Esophagus squamous epithelium (tissue), 5 donors: ENCODE data around the gene ZNF829. TPM values are rescaled to one million over a fixed set of nuclear protein-coding genes. Genes with fewer than 3 reads are reported as not detected.
A peak's percentile ranks its signal among the peaks of the same experiment; 100 is the strongest.

Experiments
- DNase-seq: peaks from one replicate; lab custom pipeline; 2025; lab: John Stamatoyannopoulos, UW
- H3K27ac ChIP-seq, 4 donors: fragments of 200-600 bp; sonication (generic); one replicate each; pipeline ENCODE4 v1.5.1; 2016 to 2019; ENCODE audit warnings: mild to moderate bottlenecking in 1 of 4
- H3K27me3 ChIP-seq, 4 donors: fragments of 200-600 bp; sonication (generic); 1 replicate in 3 of 4; 2 replicates in 1 of 4; pipeline versions ENCODE4 v1.5.1 to v1.6.0; 2017 to 2021; ENCODE audit warnings: antibody characterized with exemption in 1 of 4
- H3K36me3 ChIP-seq, 3 donors: fragments of 200-600 bp; sonication (generic); one replicate each; pipeline ENCODE4 v1.5.1; 2016 to 2019
- H3K4me1 ChIP-seq, 3 donors: fragments of 200-600 bp; sonication (generic); one replicate each; pipeline ENCODE4 v1.5.1; 2017 to 2019
- H3K4me3 ChIP-seq, 4 donors: fragments of 200-600 bp; sonication (generic); 1 replicate in 3 of 4; 2 replicates in 1 of 4; pipeline ENCODE4 v1.5.1; 2016 to 2019; ENCODE audit warnings: mild to moderate bottlenecking in 2 of 4, moderate library complexity in 1 of 4
- H3K9me3 ChIP-seq, 3 donors: fragments of 200-600 bp; sonication (generic); one replicate each; pipeline ENCODE4 v1.5.1; 2016 to 2019
- CTCF ChIP-seq, 6 experiments: fragments of 450-650 bp in 4 of 6; fragments of 200-600 bp in 2 of 6; sonication (generic) in 2 of 6; IDR thresholded peaks; one replicate each; pipeline ENCODE4 v1.5.1; 2016 to 2019; ENCODE audit warnings: antibody characterized with exemption in 6 of 6, mild to moderate bottlenecking in 4 of 6, moderate library complexity in 4 of 6
- POLR2A ChIP-seq, 4 donors: fragments of 450-650 bp; IDR thresholded peaks; one replicate each; pipeline ENCODE4 v1.6.1; 2017; ENCODE audit warnings: antibody characterized with exemption in 4 of 4, mild to moderate bottlenecking in 4 of 4, moderate library complexity in 3 of 4
- WGBS, 2 donors: methylation state at CpG; one replicate each; pipeline ENCODE4 v1.1.5; 2018; 5-methylcytosine and 5-hydroxymethylcytosine counted together
- intact Hi-C: fragments of 100-400 bp; cut with DNase I; formaldehyde crosslinking; loops from one replicate; pipeline ENCODE4 v1.15.0; 2022
- total RNA-seq, 4 donors: library from RNA; depleted of rRNA; stranded (reverse); fragments of >200 nt; gene quantifications; one replicate each; pipeline ENCODE4 v1.1.0, GENCODE V29; 2016
- donor health status: DM: yes; HTN: yes; CAD: no.

Gene ZNF829
- total RNA-seq, 4 donors from 2014 or later: 0.70 to 2.7 (median 1.9) TPM

GRCh38 chr19:36939153-36939552 is 23.1 kb upstream of the ZNF829 start:
- Histone ChIP-seq H3K9me3 (peaks cover 0 to 73% (median 11%) of the 10 kb centered on the region in 3 donors), H3K27ac (no peak overlapping the region), H3K4me3 (no peak overlapping the region), H3K36me3 (peaks cover 9 to 91% (median 25%) of the 10 kb centered on the region in 3 donors), H3K27me3 (no peaks in the 10 kb centered on the region), H3K4me1 (no peaks in the 10 kb centered on the region)
- TF ChIP-seq CTCF (IDR thresholded peaks at IDR 0.05): no peak
- no peak for TF ChIP-seq POLR2A (IDR thresholded peaks at IDR 0.05)
- DNase-seq: no peak
- intact Hi-C loops: no loop called here

- Histone ChIP-seq H3K27ac (no peak overlapping the region), H3K9me3 (peaks cover 0 to 72% (median 14%) of the 10 kb centered on the region in 3 donors), H3K27me3 (no peaks in the 10 kb centered on the region), H3K36me3 (peaks cover under 1 to 72% (median 2%) of the 10 kb centered on the region in 3 donors), H3K4me3 (no peak overlapping the region), H3K4me1 (no peaks in the 10 kb centered on the region)
- intact Hi-C loops: no loop called here
- WGBS, 2 donors: 97 to 100% methylated on average over 2 of the region's 2 CpGs
- no peak for TF ChIP-seq POLR2A (IDR thresholded peaks at IDR 0.05)
- TF ChIP-seq CTCF (IDR thresholded peaks at IDR 0.05): no peak
- no peak for DNase-seq
These were observed 15.6 kb upstream of the ZNF829 start for GRCh38 chr19:36931684-36932083.

GRCh38 chr19:36918090-36918489 is 2.0 kb upstream of the ZNF829 start:
- Histone ChIP-seq H3K36me3 (peaks cover 0 to 62% (median 4%) of the 10 kb centered on the region in 3 donors), H3K9me3 (peaks cover 0 to 18% (median 3%) of the 10 kb centered on the region in 3 donors), H3K4me3 (no peak overlapping the region), H3K27ac (no peak overlapping the region), H3K27me3 (no peaks in the 10 kb centered on the region), H3K4me1 (peaks cover 10 to 21% (median 12%) of the 10 kb centered on the region in 3 donors)
- TF ChIP-seq POLR2A (IDR thresholded peaks at IDR 0.05): no peak
- WGBS, 2 donors: 94 to 95% methylated on average over 9 of the region's 9 CpGs
- no peak for DNase-seq
- intact Hi-C loops: no loop called here

- DNase-seq: no peak
- intact Hi-C loops: no loop called here
- H3K4me1 ChIP-seq: peaks cover 10 to 21% (median 12%) of the 10 kb centered on the region in 3 donors
These were observed 900 bp upstream of the ZNF829 start for GRCh38 chr19:36916991-36917390.

GRCh38 chr19:36898422-36898821 is 17.7 kb downstream of the ZNF829 start:
- Histone ChIP-seq H3K4me1 (no peaks in the 10 kb centered on the region), H3K4me3 (no peak overlapping the region), H3K36me3 (peaks cover 4 to 100% (median 23%) of the 10 kb centered on the region in 3 donors), H3K27ac (no peak overlapping the region), H3K27me3 (no peaks in the 10 kb centered on the region), H3K9me3 (peaks cover 14 to 100% (median 82%) of the 10 kb centered on the region in 3 donors)
- intact Hi-C loops: no loop called here
- no peak for TF ChIP-seq POLR2A (IDR thresholded peaks at IDR 0.05)
- no peak for TF ChIP-seq CTCF (IDR thresholded peaks at IDR 0.05)
- DNase-seq: no peak
- WGBS, 2 donors: 83 to 91% methylated on average over 4 of the region's 4 CpGs

More at GRCh38 chr19:36916991-36917390, 900 bp upstream of the ZNF829 start:
- H3K27ac ChIP-seq: peak overlapping the region in 3 of 4 donors; percentile 86 to 96 (median 95)
- H3K36me3 ChIP-seq: peaks cover 0 to 62% (median 0%) of the 10 kb centered on the region in 3 donors
- no peaks in the 10 kb centered on the region for H3K27me3 ChIP-seq
- H3K9me3 ChIP-seq: peaks cover 0 to 18% (median 3%) of the 10 kb centered on the region in 3 donors
- peak overlapping the region; percentile 55 to 88 (median 74) for H3K4me3 ChIP-seq
- TF ChIP-seq POLR2A (IDR thresholded peaks at IDR 0.05) (no peak), CTCF (IDR thresholded peaks at IDR 0.05) (no peak)
- WGBS, 2 donors: 49 to 67% methylated on average over 6 to 7 of the region's 7 CpGs
